NCI-H526 (cell line): ENCODE data around the gene RELN.

Experiments used
- DNase-seq, 2 experiments: peaks; one replicate each; lab custom pipeline; 2025; lab: John Stamatoyannopoulos, UW

Gene RELN

DNA sequence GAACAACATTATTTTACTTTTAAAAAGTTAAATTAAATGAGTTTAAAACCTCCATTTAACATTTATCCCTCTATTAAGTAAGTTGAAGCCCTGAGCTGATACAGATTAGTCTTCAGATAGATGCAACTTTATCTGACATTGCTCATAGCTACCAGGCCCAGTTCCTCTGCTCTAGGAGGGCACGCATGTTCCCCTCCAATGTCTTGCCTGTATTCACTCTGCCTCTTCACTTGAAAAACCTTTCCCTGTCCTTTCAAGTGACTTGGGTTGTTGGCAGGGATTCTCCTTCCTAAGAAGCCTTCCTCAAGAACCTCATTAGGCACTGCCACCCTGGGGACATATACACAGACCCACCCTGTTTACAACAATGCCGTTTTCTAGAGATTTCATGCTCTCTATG is 270.4 kb downstream of the RELN start:
- DNase-seq, result no peak

DNA sequence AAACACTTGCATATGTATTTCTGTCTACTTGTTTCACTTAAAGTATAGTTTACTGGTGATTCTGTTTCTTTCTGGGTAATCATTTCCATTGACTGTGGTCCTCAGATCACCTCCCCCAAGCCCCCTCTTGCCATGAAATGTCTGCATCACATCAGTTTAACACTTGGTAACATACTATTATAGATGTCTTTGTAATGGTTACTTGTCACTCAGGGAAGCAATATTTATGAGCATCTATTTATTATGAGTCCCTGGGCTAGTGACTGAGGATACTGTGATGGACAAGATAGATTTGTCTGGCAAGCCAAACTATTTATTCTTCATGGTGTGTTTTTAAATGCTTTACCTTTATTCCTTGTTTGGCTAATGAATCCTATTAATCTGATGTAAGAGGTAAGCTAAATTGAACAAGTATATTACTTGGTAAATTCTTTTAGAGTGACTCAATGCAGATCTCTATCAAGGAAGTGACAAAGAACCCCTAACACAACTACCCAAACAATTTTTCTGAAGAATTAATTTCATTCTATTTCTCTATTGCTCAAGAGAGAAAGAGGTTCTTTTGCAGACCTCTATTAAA is 270.9 kb downstream of the RELN start:
- DNase-seq, result no peak

GRCh38 chr7:103717574-103717973 is 271.9 kb downstream of the RELN start:
- DNase-seq, result no peak

- DNase-seq, result no peak
Measured at GRCh38 chr7:103715376-103716120, 273.9 kb downstream of the RELN start.

DNA sequence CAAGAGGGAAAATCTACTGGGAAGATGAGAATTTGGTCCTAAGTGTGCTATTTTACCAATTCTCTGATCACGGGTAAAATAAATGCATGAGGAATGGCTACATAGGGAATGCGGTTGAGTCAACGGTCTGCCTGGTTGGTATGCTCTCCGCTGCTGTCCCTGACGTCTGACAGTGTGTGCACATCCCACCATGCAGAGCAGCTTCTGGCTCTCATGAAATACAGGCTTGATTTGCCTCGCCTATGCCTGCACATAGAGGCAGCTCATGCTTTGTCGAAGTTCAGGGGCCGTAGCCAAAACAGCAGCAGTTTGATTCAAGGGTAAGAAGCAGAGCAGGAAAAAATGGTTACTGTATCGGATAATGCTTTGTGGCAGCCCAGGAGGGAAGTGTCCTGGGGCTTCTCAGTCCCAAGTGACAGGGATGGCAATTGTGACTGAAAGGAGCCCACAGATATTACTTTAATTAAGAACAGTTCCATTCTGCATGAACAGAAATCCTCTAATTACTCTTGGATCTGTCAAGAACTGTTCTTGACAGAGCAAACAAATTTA is 275.0 kb downstream of the RELN start:
- DNase-seq, result no peak

DNA sequence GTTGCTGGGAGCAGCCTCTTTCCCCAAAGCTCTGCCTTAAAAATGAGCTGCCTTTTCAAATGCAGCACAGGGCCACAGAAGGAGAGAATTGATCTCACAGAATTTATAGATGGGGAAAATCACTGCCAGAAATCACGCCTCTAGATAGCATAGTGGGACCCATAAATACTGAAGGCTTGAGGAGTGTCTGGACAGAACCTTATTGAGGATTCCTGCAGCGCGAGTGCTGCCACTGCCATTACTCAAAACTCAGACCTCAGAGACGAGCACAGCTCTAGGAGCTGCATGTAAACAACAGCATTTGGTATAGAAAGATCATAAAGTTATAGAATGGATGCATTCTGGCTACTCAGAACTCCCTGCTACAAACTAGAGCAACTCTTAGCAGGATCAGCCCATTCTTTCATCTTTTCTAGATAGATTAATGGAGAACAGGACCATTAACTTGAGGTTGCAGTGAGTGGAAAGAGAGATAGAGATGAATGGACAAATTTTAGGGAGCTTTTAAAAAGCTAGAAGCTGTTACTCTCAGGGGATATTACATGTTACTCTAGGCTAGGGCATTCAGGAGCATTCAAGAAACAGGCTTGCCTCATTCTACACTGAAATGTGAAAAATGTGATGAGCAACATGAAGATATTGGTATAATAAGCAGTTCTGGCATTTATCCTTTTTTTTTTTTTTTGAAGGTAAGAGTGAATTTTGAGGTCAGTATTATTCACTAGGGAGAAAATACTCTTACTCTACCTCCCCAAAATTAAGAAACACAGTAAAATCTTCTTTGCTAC is 276.3 kb downstream of the RELN start:
- DNase-seq, result no peak

- DNase-seq, result no peak
Measured at GRCh38 chr7:103711413-103711812, 278.0 kb downstream of the RELN start.

DNA sequence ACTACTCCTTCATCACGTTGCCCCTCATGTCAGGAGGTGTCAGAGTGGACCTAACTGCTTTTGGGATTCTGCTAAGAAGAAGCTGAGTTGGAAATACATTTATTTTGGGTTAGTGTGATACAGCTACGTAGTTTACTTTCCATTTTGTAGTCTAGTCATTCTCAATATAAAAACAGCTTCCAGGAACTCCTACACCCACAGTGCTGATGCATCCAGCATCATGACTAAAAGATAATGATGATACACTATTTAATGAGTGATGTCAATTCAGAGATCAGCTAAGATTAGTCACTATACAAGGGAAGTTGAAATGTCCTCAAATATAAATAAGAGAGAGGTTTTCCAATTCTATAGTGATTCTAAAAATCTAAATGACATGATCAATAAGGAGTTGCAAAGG is 279.2 kb downstream of the RELN start:
- no peak for DNase-seq

DNA sequence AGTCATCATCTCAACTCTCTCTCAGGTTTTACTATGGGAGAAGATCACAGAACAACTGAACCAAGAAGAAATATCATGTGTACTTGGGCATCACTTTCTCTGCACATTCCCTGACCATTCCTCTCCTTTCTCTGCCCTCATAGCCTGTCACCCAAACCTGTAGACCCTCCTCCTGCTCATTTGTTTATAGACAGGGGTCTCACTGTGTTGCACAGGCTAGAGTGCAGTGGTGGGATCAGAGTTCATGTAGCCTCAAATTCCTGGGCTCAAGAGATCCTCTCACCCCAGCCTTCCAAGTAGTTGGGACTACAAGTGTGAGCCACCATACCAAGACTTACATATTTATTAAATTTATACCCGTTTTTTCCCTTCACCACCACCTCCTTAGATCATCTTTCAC is 282.7 kb downstream of the RELN start:
- DNase-seq, result no peak

DNA sequence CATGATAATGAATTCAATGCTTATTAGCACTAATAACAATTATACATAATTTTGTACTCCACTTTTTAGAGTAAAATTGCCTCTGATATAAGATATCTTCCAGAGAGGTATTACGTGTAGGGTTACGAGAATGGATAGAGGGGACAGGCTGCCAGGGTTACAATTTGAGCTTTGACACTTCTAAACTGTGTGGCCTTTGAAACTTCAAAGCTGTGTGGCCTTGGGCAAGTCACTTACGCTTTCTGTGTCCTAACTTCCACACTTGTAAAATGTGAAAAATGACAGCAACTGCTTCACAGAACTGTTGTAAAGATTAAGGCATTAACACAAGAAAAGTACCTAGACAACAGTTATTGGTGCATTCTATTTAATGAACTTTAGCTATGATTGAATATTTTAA is 283.9 kb downstream of the RELN start:
- DNase-seq, result no peak

- no peak for DNase-seq
Measured at GRCh38 chr7:103704701-103705100, 284.8 kb downstream of the RELN start.

DNA sequence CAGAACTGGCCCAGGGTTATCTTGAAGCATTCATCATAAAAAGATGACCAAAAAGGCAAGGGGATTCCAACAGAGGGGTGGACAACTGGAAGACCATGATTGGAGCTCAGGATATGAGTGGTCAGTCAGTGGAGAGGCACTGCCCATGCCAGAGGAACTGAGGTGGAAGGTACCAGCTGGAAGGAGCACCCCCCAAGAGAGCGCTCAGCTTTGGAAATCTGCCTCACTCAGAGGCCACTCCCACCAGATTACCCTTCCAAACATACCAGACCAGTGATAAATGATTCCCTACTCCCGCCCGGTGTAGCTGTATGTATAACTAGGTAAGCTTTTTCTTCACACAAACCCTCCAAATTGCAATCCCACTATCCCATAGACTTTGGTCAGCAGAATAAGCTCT is 286.5 kb downstream of the RELN start:
- DNase-seq, result no peak

DNA sequence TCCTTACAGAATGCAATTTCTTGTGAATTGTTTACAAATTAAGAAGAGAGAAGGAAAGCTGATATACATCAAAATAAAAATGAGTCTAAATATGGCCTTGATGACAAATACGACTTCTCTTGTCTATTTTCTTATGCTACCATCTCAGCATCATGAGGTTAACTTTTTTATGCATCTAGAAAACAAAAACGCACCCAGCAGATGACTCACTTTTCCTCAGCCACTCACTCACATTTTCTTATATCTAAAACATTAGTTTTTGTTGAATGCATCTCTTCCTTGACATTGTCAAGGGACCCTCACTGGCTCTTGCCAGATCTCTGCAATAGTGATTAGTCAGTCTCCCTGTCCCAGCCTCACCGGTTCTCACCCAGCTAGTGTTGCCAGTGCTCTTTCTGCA is 287.0 kb downstream of the RELN start:
- no peak for DNase-seq

GRCh38 chr7:103699032-103699431 is 290.4 kb downstream of the RELN start:
- no peak for DNase-seq

DNA sequence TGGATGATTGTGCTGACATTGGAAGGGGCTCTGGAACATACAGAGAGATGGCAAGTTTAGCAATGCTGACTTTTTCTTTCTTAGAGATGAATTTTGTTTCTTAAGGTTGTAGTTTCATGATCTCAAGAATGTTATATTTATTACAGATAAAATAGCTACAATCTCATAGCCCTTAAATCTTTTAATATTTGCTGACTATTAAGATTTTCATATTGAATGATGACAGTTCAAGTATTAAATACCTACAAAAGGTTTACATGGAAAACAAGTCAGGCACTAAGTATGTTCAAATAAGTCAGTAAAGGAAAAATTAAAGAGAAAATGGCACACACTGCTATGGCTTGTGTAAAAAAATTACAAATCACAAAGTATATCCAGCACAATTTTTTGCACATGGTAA is 291.4 kb downstream of the RELN start:
- DNase-seq, result no peak

DNA sequence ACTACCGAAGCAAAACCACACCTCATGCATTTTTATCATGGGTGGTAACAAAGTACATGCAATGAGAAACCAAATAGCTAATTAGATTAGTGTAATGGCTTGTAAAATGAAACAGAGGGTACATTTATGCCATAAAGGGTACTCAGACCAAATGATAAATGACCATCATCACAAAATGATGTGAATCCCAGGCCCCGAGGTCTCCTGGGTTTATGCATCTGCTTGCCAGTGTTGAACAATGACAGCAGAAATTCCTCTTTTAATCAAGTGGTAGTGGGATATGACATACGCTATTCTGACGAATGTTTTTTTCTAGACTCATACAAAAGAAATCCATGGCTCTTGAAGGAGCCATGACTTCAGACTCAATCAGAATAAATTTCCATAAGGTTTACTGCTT is 293.9 kb downstream of the RELN start:
- DNase-seq, result no peak

- no peak for DNase-seq
Measured at GRCh38 chr7:103694304-103694703, 295.2 kb downstream of the RELN start.

DNA sequence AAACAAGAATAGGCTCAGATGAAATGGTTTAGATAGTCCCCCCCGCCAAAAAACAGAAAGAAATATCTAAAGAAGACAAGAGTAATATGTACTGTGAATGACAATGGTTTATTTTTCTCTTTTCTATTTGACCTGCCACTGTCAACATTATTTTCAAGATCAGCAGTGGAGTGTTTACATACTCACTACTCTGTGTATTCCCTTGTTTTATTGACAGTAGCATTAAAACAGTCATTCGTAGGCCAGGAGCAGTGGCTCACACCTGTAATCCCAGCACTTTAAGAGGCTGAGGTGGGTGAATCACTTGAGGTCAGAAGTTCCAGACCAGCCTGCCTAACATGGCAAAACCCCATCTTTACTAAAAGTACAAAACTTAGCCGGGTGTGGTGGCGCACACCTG is 298.2 kb downstream of the RELN start:
- no peak for DNase-seq

DNA sequence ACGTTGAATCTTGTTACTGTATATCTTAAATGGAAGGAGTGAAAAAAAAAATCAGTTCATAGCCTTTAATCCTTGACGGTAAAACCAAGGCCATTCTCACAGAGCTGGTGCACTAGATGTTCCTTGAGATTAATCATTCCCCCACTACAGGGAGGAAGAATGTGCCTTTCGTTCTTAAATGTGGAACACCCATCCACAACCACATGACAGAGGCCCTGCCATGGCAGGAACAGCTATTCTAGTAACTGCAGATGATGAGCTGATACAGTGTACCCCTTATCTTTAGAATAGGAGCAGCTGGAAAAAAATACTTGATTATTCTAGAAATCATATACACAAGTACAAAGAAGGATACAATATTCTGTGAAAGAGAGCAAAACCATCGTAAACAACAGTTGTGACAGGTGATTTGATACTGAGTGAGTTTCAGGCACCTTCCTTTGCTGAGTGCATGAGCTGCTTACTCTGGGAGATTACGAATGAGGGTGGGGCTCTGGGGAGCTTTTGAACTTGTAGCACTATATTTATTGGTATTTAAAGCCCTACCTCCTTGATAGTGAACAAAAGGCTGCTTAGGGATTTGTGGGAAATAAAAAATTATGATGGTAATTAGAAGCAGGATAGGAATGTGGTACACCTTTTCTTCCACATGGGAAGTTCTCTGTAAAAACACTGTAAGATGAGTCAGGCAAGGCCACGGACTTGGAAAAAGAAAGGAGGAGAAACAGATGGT is 299.1 kb downstream of the RELN start:
- DNase-seq, result no peak

DNA sequence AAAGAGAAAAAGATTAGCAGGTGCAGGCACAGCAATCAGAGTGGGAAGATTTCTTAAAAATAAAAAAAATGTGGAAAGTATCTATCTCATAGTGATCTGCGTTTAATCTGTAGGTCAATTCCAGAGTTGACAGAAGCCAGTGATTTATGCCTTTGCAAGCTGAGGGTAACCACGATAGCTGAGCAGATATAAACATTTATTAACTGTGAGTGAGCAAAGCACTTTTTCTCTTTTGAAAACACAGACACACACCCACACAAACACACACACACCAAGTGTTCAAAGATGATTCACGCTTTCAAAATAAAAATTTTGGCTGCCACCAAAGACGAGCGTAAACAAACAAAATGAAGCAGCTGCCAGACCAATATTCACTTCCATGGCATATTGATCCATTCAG is 300.2 kb downstream of the RELN start:
- DNase-seq, result no peak

DNA sequence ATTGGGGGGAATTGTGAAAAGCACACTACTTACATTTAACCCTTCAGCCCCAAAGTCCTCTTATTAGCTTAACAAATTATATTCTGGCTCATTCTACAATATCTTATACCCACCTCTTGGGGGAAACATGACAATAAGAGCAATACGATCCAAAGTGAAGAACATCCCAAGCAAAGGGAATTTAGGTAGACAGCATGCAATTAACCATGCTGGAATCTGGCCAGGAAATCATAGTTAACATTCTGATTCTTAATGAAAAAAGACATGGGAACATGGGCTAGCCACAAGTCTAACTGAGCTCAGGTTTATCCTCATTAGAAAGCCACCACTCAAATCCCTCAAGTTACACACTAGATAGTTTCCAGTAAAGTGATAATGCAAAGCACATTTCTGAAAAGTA is 301.5 kb downstream of the RELN start:
- no peak for DNase-seq

DNA sequence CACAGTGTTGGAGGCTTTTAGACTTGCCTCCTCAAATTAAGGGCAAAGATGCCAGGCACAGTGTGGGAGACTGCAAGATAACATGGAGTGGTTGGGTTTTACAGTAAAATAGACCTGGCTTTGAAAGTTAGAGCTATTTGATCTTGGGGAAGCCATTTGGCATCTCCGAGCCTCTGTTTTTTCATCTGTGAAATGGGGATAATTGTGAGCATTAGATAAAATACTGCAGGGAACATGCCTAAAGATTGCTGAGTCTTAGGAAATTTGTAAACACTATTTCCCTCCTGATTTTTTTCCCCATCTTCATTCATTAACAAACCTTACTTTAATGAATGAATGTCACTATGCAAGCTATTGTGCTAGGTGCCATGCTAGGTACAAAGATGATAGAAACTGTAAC is 302.2 kb downstream of the RELN start:
- DNase-seq, result no peak
